ENCODE data around the gene UACA.
A peak's percentile ranks its signal among the peaks of the same experiment; 100 is the strongest.
"Not testable (repeated sequence)": the region's sequence is repeated elsewhere in the genome, so short reads cannot be mapped to it uniquely, and the experiment has no call there.

The UACA gene

GRCh38 chr15:70763120-70763949 is at the start of gene UACA:
Gene UACA (minus strand): TSS chr15:70763558. CDS start chr15:70763407, 151 bp downstream.
- DNase-seq (ENCODE audit: low spot score), result peak; percentile 94

- no peak for DNase-seq (ENCODE audit: low spot score)
These were observed 49.5 kb upstream of the UACA start for GRCh38 chr15:70812827-70813364.

GRCh38 chr15:70810916-70811578 is 47.7 kb upstream of the UACA start:
- no peak for DNase-seq (ENCODE audit: low spot score)

GRCh38 chr15:70806992-70807712 is 43.8 kb upstream of the UACA start:
- peak; percentile 47 for DNase-seq (ENCODE audit: low spot score)

GRCh38 chr15:70804388-70804787 is 41.0 kb upstream of the UACA start:
- not testable (repeated sequence) for DNase-seq (ENCODE audit: low spot score)

GRCh38 chr15:70802629-70803028 is 39.3 kb upstream of the UACA start:
- DNase-seq (ENCODE audit: low spot score), result no peak

- DNase-seq (ENCODE audit: low spot score), result no peak
These were observed 37.8 kb upstream of the UACA start for GRCh38 chr15:70801109-70801508.

GRCh38 chr15:70799667-70800450 is 36.5 kb upstream of the UACA start:
- no peak for DNase-seq (ENCODE audit: low spot score)

- DNase-seq (ENCODE audit: low spot score), result no peak
These were observed 34.1 kb upstream of the UACA start for GRCh38 chr15:70797464-70797863.

- DNase-seq (ENCODE audit: low spot score), result no peak
These were observed 33.4 kb upstream of the UACA start for GRCh38 chr15:70796516-70797310.

GRCh38 chr15:70795311-70795665 is 31.9 kb upstream of the UACA start:
- no peak for DNase-seq (ENCODE audit: low spot score)

- no peak for DNase-seq (ENCODE audit: low spot score)
These were observed 31.4 kb upstream of the UACA start for GRCh38 chr15:70794596-70795310.

- no peak for DNase-seq (ENCODE audit: low spot score)
These were observed 30.3 kb upstream of the UACA start for GRCh38 chr15:70793694-70794093.

- DNase-seq (ENCODE audit: low spot score), result no peak
These were observed 28.8 kb upstream of the UACA start for GRCh38 chr15:70792171-70792573.

- DNase-seq (ENCODE audit: low spot score), result no peak
These were observed 27.9 kb upstream of the UACA start for GRCh38 chr15:70791259-70791658.

- DNase-seq (ENCODE audit: low spot score), result no peak
These were observed 25.9 kb upstream of the UACA start for GRCh38 chr15:70789213-70789612.

- no peak for DNase-seq (ENCODE audit: low spot score)
These were observed 25.0 kb upstream of the UACA start for GRCh38 chr15:70788114-70789049.

- DNase-seq (ENCODE audit: low spot score), result no peak
These were observed 23.6 kb upstream of the UACA start for GRCh38 chr15:70786996-70787395.

GRCh38 chr15:70783610-70784022 is 20.3 kb upstream of the UACA start:
- no peak for DNase-seq (ENCODE audit: low spot score)

Data from globus pallidus (tissue), 1 donor.